ENCODE results near the gene AQP7. TPM values are rescaled to one million over a fixed set of nuclear protein-coding genes. Genes with fewer than 3 reads are reported as not detected.
"Not testable (repeated sequence)": the region's sequence is repeated elsewhere in the genome, so short reads cannot be mapped to it uniquely, and the experiment has no call there.

AQP7 gene
- total RNA-seq, 1 experiment from 2014 or later, result not detected

DNA sequence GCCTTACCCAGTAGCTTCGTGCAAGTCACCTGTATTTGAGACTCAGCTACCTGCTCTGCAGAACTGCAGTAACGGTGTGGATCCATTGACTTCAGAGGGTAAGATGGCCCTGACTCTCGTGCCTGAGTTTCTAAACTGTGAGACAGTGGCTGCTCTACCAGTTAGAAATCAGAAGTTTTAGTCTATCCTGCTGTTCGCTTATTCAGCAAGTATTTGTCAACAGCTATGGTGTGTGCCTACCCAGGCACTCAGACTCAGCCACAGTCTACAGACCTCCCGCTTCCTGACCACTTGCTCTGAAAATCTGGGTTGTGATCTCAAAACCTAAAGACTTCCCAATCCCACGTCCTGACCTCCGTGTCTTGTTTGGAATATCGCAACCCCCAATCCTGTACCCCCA lies 31.5 kb upstream of the AQP7 start:
- no peak for DNase-seq (ENCODE audit: low read depth)

- no peak for DNase-seq (ENCODE audit: low read depth)
Observed at GRCh38 chr9:33431420-33431819, 29.1 kb upstream of the AQP7 start.

GRCh38 chr9:33430942-33431341 lies 28.6 kb upstream of the AQP7 start:
- DNase-seq (ENCODE audit: low read depth), result peak; percentile 45

DNA sequence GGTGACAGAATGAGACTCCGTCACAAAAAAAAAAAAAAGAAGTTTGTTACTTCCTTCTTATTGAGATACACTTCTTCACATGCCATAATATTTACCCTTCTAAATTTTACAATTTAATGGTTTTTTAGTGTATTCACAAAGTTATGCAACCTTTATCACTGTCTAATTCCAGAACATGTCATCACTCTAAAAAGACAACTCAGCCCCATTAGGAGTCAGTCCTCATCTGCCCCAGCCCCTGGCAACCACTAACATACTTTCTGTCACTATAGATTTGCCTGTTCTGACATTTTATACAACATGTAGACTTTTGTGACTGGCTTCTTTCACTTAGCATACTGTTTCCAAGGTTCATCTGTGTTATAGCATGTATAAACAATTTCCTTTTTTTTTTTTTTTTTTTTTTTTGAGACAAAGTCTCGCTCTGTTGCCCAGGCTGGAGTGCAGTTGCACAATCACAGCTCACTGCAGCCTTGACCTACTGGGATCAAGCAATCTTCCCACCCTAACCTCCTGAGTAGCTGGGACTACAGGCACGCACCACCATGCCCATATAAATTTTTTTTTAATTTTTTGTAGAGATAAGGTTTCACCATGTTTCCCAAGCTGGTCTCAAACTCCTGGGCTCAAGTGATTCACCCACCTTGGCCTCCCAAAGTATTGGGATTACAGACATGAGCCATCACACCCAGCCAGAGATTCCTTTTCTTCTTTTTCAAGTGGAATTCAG lies 27.1 kb upstream of the AQP7 start:
- DNase-seq (ENCODE audit: low read depth), result no peak

DNA sequence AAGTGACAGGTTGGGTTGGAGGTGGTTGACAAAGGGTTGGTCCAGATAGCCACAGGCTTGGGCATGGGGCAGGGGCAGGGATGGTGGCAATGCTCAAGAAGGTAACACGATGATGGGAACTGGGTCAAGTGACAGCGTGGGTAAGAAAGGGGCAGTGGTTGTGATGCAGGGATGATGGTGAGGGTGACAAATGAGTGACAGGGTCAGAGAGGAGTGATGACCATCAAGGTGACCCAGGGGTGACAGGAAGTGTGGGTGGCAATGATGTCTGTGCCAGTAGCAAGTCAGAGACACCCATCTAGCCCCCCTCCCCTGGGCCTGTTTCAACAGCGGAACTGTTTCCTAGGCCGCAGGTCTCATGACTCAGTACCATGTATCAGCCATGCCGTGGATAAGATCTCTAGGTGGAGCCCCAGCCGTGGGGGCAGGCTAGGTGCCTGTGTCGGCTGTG lies 24.5 kb upstream of the AQP7 start:
- DNase-seq (ENCODE audit: low read depth), result no peak

DNA sequence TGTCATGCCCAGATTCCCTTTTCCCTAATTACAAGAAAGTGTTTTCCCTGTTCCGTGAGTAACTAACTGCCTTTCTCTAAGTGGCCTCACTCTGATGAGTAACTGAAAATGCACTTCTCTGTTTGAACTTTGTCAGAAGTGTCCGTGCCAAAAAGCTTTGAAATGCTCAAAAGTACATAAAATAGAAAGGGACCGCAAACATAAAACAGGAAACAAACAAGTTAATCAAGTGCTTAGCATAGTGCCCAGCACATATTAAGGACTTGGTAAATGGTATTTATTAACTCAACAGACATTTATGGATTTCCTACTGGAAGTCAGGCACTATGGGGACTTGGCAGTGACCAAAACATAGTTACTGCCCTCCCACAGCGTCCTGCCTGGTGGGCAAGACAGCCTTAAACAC lies 22.8 kb upstream of the AQP7 start:
- no peak for DNase-seq (ENCODE audit: low read depth)

DNA sequence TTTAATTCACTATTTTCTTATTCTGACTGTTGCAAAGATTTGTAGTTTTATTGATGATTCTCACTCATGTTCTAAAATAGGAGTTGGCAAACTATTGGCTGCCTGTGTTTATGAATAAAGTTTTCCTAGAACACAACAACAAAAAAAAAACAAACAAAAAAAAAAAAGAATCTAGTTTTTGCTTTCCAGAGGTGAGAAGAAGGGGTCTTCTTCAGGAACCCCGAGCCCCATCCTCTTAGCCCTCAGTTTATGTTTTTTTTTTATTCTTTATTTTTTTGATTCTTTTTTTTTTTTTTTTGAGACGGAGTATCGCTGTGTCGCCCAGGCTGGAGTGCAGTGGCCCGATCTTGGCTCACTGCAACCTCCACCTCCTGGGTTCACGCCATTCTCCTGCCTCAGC lies 22.1 kb upstream of the AQP7 start:
- not testable (repeated sequence) for DNase-seq (ENCODE audit: low read depth)

DNA sequence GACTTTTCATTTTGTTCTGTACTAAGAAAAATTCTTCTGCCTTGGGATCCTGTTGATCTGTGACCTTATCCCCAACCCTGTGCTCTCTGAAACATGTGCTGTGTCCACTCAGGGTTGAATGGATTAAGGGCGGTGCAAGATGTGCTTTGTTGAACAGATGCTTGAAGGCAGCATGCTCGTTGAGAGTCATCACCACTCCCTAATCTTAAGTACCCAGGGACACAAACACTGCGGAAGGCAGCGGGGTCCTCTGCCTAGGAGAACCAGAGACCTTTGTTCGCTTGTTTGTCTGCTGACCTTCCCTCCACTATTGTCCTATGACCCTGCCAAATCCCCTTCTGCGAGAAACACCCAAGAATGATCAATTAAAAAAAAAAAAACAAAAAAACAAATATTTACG lies 21.7 kb upstream of the AQP7 start:
- not testable (repeated sequence) for DNase-seq (ENCODE audit: low read depth)

DNA sequence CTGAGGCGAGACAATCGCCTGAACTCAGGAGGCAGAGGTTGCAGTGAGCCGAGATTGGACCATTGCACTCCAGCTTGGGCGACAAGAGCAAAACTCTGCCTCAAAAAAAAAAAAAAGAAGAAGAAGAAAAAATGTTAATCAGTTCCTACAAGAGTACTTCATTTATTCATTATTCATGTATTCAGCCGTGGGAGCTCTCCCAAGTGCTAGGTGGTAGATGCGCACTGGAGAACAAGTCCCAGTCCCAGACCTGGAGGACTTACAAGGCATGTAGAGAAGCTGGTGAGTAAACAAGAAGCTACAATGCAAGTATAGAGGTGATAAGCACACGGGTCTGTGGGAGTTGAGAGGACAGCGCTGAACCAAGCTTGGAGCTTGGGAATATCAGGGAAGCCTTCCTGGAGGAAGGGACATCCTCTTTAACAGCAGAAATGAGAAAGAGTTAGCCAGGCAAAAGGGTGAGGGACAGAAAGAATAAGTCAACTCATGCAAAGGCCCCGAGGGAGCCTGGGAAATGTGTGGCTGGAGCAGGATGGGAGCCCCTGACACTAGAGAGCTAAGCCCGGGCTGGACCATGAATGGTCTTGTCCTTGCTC lies 17.4 kb upstream of the AQP7 start:
- no peak for DNase-seq (ENCODE audit: low read depth)

- DNase-seq (ENCODE audit: low read depth), result no peak
Observed at GRCh38 chr9:33418090-33418489, 15.7 kb upstream of the AQP7 start.

- DNase-seq (ENCODE audit: low read depth), result no peak
Observed at GRCh38 chr9:33416996-33417395, 14.6 kb upstream of the AQP7 start.

DNA sequence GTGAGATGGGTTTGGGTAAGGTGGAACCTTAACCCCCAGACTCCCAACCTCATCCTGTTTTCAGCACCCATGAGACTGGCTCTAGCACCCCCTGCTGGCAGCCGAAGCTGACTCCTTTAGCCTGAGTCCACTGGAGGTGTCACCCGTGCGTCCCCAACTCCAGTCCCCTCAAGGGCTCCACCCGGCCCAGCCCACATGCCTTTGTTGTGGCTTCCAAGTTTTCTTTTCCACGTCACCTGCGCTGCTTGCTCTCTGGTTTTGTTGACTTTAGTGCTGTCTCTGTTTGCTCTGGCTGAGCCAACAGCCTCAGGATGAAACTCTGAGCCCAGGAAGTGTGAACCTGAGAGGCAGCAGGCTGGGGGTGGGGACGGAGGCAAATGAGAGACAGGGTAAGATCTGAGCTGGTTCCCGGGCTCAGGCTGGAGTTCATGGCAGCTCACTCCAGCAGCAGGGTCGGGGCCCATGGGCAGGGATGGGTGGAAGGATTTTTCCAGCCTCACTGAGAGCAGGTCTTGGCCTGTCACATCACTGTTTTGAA lies 13.2 kb upstream of the AQP7 start:
- peak; percentile 30 for DNase-seq (ENCODE audit: low read depth)

- no peak for DNase-seq (ENCODE audit: low read depth)
Observed at GRCh38 chr9:33414889-33415500, 12.6 kb upstream of the AQP7 start.

- DNase-seq (ENCODE audit: low read depth), result no peak
Observed at GRCh38 chr9:33414268-33414667, 11.9 kb upstream of the AQP7 start.

DNA sequence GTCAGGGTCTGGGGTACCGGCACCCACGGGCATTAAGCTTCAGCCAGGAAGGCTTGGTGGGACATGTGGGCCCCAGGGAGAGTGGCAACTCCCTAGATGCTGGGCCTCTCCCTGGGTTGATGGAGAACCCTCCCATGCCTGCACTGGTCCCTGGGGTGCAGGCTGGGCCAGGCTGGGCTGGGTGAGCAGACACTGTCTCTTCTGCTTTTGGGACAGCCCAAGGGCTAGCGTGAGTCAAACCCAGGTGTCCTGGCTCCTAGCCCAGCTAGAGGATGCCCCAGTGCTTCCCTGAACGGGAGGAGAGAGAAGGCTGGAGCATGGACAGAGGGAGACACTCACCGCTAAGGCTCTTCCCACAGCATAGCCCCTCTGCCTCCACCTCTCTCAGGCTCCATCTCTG lies 5.7 kb upstream of the AQP7 start:
- peak; percentile 50 for DNase-seq (ENCODE audit: low read depth)

DNA sequence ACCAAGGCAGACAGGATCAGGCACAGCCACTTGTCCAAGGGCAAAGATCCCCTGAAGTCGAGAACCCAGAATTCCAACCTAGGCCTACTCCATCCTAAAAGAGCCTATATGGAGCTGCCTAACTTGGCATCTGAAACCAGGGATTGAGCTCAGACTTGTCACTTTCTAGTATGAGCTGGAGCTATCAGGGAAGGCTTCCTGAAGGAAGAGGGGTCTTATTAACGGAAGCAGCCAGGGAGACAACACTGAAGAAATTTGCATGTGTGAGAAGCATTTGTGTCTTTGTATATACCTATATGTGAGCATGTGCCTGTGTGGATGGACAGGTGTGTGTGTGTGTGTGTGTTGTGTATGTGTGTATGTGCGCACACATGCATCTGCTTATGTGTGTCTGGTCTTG lies 4.7 kb upstream of the AQP7 start:
- DNase-seq (ENCODE audit: low read depth), result no peak

DNA sequence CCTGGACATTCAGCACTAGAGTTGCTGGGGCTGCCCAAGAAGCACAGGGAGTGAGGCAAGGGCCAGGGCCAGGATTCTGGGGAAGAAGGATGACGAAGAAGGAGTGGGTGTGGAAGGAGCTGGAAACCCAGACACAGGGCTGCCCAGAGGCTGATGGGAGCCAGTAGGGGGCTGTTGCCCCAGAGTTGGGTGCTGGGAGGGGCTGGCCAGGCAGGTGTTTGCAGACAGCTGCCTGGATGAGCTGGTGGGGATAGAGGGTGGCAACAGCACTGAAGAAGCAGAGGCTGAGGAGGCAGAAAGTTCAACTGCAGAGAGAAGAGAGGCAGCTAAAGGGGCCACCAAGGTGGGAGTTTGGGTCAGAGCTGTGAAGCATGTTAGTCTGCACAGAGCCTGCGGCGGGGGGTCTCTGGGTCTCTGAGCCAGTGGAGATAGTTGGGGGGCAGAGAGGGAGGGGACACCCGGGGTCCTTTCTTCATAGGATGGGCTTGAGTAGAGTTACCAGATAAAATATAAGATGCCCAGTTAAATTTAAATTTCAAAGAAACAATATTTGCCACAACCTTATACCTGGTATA lies 2.5 kb upstream of the AQP7 start:
- no peak for DNase-seq (ENCODE audit: low read depth)

DNA sequence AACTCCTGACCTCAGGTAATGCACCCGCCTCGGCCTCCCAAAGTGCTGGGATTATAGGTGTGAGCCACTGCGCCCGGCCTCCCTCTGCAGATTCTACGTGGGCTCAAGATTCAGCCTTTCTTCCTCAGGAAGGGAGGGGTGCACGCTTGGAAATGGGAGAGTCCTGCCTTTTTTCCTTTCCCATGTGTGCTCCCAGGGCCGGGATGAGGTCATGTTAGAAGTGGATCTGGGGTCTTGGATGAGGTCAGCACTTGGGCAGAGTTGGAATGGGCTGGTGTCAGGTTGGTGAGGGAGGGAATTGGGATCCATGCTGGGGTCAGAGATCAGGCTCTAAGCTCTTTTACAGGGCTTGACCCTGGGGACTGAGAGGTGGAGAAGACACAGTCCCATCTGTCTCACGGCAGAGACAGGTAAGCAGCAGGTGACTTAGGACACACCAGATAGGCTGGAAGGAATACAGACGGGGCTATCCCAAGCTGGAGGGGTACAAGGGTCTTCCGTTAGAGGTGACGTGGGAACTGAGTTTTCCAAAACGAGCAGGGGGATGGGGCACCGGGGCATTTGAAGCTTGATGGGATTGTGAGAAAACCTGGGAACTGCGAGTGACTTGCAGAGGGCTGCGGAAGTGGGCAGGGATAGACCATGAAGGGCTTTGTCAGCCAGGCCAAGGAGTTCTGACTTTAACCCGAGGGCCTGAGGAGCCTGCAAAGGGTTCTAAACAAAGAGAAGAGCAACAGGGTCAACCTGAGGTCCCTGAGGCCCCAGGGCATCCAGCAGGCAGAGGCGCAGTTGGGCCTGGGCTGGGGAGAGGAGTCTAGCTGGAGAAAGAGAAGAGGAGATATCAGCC lies 1.8 kb upstream of the AQP7 start:
- peak; percentile 31 for DNase-seq (ENCODE audit: low read depth)

GRCh38 chr9:33401809-33402208 lies 559 bp downstream of the AQP7 start:
- DNase-seq (ENCODE audit: low read depth), result not testable (repeated sequence)

GRCh38 chr9:33399047-33399446 lies 3.3 kb downstream of the AQP7 start:
- DNase-seq (ENCODE audit: low read depth), result not testable (repeated sequence)

GRCh38 chr9:33397801-33398200 lies 4.6 kb downstream of the AQP7 start:
- not testable (repeated sequence) for DNase-seq (ENCODE audit: low read depth)
